ENCODE data around the gene BABAM2. TPM values are rescaled to one million over a fixed set of nuclear protein-coding genes. Genes with fewer than 3 reads are reported as not detected.

BABAM2 gene
- total RNA-seq, 2 experiments from 2014 or later = 66.8 to 68.4 TPM

- DNase-seq = no peak
- no peak for ATAC-seq
- H3K9me3 Mint-ChIP-seq = no peaks in the 10 kb centered on the region
- TF ChIP-seq CTCF (IDR thresholded peaks at IDR 0.05) = no peak
- no peaks in the 10 kb centered on the region for H3K4me1 Mint-ChIP-seq (ENCODE audit: low read depth)
- no peak overlapping the region for H3K27ac Mint-ChIP-seq
- H3K36me3 Mint-ChIP-seq (ENCODE audit: low read depth) = no peaks in the 10 kb centered on the region
- no peak overlapping the region for H3K4me3 Mint-ChIP-seq
- ChIA-PET CTCF (interaction anchor here (0.8 kb wide), 1 partner anchor 22 kb away, joined by 3 read pairs; no protein-coding TSS in a partner anchor), POLR2A (no interaction called here)
- H3K27me3 Mint-ChIP-seq = no peaks in the 10 kb centered on the region
- intact Hi-C loops (cut with micrococcal nuclease) = no loop called here
Measured at GRCh38 chr2:28217042-28217740, 326.7 kb downstream of the BABAM2 start.

GRCh38 chr2:28219138-28219537 lies 328.6 kb downstream of the BABAM2 start:
- no peaks in the 10 kb centered on the region for H3K27me3 Mint-ChIP-seq
- ATAC-seq = no peak
- ChIA-PET CTCF (interaction anchor here (1.6 kb wide), 1 partner anchor 22 kb away, joined by 4 read pairs; no protein-coding TSS in a partner anchor), POLR2A (interaction anchor here (1.0 kb wide), 1 partner anchor 15 kb away, joined by 5 read pairs; no protein-coding TSS in a partner anchor)
- H3K4me1 Mint-ChIP-seq (ENCODE audit: low read depth) = no peaks in the 10 kb centered on the region
- no peak for TF ChIP-seq CTCF (IDR thresholded peaks at IDR 0.05)
- no peak overlapping the region for H3K27ac Mint-ChIP-seq
- H3K9me3 Mint-ChIP-seq = no peaks in the 10 kb centered on the region
- no peak overlapping the region for H3K4me3 Mint-ChIP-seq
- intact Hi-C loops (cut with micrococcal nuclease) = no loop called here
- no peaks in the 10 kb centered on the region for H3K36me3 Mint-ChIP-seq (ENCODE audit: low read depth)
- no peak for DNase-seq

GRCh38 chr2:28219758-28220368 lies 329.3 kb downstream of the BABAM2 start:
- no peak overlapping the region for H3K4me3 Mint-ChIP-seq
- H3K4me1 Mint-ChIP-seq (ENCODE audit: low read depth) = no peaks in the 10 kb centered on the region
- intact Hi-C loops (cut with micrococcal nuclease) = no loop called here
- CTCF ChIA-PET = interaction anchor here (0.9 to 1.6 kb wide), 2 partner anchors 22 to 57 kb away, joined by 3 to 4 read pairs; no protein-coding TSS in a partner anchor
- POLR2A ChIA-PET = interaction anchor here (1.0 kb wide), 1 partner anchor 16 kb away, joined by 5 read pairs; no protein-coding TSS in a partner anchor
- TF ChIP-seq CTCF (IDR thresholded peaks at IDR 0.05) = no peak
- H3K27me3 Mint-ChIP-seq = no peaks in the 10 kb centered on the region
- H3K9me3 Mint-ChIP-seq = no peaks in the 10 kb centered on the region
- ATAC-seq (no peak), DNase-seq (no peak)
- H3K36me3 Mint-ChIP-seq (ENCODE audit: low read depth) = no peaks in the 10 kb centered on the region
- no peak overlapping the region for H3K27ac Mint-ChIP-seq

- ChIA-PET CTCF (interaction anchor here (1.0 to 1.3 kb wide), 4 partner anchors 24 to 521 kb away, joined by 3 read pairs; no protein-coding TSS in a partner anchor), POLR2A (no interaction called here)
- no peak for TF ChIP-seq CTCF (IDR thresholded peaks at IDR 0.05)
- Mint-ChIP-seq H3K4me3 (no peak overlapping the region), H3K27me3 (no peaks in the 10 kb centered on the region), H3K4me1 (ENCODE audit: low read depth) (no peaks in the 10 kb centered on the region), H3K9me3 (no peaks in the 10 kb centered on the region), H3K27ac (no peak overlapping the region), H3K36me3 (ENCODE audit: low read depth) (no peaks in the 10 kb centered on the region)
- intact Hi-C loops (cut with micrococcal nuclease) = no loop called here
- DNase-seq = no peak
- no peak for ATAC-seq
Measured at GRCh38 chr2:28224648-28225472, 334.3 kb downstream of the BABAM2 start.
